Stimulated activated CD4-positive, alpha-beta T cell treated with anti-CD3 and anti-CD28 coated beads, Interleukin-4, amount 100 ng/mL, for 4 hours (primary cell): ENCODE results near the gene PRAC2.

Experiments
- DNase-seq, 2 experiments: peaks; one replicate each; pipeline ENCODE4 v3.0.0-alpha.2; 2020

PRAC2 gene

DNA sequence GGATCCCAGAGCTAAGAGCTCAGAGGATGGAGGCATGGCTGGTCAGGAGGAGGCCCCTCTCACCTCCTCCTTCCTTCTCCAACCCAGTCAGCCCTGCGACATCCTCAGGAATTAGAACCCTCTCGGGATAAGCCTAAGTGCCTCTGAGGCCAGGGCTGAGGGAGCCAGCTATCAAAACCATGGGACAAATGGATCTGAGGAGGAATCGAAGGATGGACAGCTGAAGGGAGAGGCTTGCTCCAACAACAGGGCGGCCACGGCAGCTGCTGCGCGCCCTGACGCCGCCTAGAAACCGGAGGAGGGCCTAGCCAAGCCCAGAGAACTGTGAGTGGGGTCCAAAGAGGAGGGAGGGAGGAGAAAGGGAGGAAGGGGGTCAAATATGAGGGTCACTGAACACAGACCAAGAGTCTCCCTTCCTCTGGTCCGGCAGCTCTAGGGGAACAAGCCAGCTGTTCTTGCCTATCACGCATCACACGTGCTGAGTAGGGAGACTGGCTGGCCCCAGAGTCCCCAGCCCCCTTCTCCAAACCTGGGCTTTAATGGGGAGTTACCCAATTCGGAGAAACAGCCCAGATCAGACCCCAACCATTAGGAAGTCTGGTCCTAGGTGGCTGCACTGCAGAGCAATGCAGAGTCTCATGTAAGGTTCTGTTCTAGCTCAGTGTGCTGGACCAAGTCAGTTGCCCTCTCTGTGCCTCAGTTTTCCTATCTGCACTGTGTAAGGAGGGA is 11.5 kb downstream of the PRAC2 start:
- DNase-seq = no peak

DNA sequence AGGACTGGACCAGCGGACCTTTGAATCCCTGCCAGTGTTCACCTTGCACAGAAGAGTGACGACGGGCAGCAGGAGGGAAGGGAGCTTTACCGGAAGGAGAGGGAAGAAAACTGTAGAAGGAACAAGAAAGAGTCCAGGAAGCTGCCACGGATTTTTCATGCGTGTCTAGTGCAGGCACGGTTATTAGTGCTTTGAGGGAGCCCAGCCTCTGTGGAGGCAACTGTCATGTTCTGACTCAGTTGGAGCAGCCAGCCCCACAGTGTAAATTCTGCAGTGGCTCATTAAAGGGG is 12.0 kb downstream of the PRAC2 start:
- DNase-seq = no peak

DNA sequence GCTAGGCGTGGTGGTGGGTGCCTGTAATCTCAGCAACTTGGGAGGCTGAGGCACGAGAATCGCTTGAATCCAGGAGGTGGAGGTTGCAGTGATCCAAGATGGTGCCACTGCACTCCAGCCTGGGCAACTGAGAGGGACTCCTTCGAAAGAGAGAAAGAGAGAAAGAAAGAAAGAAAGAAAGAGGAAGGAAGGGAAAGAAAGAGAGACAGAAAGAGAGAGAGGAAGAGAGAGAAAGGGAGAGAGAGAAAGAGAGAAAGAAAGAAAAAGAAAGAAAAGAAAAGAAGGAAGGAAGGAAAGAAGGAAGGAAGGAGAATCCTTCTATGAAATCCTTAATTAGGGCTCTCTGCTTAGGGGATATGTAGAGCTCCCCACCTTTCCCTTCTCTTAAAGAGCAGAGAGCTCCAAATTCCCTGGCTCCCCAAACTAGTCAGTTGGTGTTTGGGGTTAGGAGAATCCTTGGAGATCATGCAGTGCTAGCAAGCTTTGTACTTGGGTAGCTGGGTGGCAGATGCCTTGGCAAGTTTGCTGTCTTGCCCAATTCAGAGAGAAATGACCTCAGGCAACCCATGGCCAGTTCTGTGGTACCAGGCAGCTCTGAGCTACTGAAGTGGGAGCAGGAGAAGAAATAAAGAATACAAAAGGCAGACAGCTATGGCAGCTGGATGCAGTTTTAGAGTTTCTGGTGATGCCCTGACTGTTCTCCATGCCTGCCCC is 14.5 kb downstream of the PRAC2 start:
- no peak for DNase-seq

DNA sequence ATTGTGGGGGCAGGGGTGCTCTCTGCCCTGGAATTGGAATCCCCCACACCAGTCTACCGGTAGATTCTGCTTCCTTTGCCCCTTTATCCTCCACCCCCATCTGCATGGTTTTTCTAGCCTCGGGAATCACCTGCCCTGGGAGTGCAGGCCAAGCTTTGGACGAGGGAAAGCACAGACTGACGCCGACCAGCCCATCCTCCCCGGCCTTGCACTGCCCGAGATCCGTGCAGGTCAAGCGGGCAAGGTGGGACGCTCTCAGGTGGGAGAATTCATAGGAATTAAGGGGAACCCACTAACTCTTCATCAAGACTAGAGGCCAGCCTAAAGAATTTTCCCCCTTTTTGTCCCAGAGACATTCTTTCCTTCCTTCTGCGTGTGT is 15.4 kb downstream of the PRAC2 start:
- no peak for DNase-seq

DNA sequence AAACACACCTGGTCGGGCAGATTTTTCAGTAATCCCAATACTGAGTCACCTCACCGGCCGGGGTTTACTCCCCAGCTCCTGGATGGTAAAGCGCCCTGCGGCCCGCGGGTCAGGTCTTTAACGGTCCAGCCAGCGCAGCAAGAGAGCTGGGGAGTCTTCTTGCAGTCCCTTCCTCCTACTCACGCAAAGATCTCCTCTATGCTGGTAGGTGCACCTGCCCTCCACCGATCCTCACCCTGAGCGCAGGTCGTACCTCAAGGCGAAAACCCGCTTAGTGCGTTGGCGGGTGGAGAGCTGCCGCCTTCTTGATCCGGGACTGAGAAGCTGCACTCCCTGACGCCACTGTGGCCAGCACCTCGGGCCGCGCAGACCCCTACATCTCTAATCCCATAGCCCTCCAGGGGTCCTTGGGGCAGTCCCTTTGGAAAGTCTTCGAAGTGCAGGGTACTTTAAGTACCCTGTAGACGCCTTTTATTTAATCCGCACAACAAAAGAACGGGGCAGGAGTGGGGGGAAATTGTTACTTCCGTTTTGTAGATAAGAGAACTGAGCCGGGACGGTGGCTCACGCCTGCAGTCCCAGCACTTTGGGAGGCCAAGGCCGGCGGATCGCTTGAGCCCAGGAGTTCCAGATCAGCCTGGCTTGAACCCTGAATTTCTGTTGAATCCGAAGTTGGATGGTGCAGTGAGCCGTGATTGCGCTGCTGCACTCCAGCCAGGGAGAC is 16.0 kb downstream of the PRAC2 start:
- DNase-seq = no peak

DNA sequence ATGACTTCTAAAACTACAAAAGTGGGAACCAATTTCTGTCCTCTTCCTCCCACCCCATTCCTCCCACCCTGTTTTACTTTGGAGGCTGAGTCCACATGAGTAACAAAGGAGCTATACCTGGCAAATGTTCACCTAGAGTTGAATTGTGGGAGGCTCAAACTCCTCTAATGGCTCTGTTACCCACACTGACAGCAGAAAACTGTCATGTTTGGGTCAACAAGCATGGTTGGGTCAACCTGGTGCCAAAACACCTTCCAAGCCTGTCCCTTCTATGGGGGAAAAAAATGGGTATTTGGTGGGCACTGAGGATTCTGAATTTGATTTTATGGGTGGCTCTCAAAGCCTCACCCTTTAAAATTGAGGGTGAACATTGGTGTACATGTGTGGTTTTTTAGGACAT is 17.6 kb downstream of the PRAC2 start:
- no peak for DNase-seq

DNA sequence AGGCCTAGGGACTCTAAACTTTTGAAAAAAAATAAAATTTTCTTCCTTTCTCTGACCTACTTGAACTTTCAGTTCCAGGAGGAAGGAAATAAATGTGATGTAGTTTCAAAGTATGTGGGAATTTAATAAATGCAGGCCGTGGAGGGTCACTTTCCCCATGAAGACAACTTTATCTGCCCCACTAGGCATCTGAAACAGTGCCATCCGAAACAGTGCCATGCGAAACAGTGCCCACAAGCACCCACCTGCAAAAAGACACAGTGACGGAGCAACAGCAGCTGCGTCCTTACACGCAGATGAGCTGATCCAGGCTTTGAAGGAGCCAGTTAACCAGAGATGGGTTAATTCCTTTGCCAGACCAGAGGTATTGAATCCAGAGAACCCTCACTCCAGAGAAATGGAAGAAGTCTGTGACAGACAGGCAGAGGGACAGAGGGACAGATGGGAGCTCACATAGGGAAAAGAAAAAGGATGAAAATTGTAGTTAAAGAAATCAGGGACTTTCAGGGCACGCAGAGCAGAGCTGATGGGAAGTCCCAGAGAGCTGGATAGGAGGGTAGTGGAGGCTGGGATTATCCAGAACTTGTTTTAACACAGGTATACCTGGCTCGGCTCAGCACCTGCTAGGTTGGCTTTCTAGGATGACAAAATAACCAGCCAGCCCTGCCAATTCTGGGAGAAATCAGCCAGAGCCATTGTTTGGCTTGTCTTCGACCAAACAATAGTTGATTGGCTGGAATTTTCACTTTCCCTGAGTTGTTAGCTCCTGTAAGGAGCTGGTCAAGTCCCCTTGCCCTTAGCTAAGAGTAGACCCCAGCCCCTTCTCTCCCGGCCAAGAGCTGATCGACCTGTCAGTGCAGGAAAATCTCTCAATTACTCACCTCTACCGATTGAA is 22.6 kb downstream of the PRAC2 start:
- DNase-seq = no peak

DNA sequence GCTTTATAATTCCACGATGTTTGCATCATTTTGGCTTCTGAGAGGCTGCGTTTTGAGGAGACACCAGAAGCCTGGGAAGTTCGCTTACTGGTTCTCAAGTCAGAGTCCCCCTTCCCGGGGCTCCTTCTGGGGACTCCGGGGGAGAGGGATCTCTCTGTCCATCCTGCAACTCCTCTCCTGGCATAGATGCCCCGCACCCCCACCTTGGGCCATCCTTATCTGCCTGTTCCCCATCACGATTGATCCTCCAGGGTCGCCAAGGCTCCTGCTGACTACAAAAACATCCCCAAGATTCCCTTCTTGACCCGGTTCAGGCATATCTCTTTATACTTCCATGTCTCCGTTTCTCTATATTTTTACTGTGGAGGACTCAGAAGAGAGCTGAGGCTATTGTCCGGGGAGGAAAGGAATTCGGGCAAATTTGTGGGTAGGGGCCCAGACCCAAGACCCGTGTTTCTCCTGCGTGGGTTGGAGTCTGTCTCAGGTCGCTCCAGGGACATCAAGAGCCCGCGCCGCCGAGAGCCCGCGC is 24.0 kb downstream of the PRAC2 start:
- no peak for DNase-seq

DNA sequence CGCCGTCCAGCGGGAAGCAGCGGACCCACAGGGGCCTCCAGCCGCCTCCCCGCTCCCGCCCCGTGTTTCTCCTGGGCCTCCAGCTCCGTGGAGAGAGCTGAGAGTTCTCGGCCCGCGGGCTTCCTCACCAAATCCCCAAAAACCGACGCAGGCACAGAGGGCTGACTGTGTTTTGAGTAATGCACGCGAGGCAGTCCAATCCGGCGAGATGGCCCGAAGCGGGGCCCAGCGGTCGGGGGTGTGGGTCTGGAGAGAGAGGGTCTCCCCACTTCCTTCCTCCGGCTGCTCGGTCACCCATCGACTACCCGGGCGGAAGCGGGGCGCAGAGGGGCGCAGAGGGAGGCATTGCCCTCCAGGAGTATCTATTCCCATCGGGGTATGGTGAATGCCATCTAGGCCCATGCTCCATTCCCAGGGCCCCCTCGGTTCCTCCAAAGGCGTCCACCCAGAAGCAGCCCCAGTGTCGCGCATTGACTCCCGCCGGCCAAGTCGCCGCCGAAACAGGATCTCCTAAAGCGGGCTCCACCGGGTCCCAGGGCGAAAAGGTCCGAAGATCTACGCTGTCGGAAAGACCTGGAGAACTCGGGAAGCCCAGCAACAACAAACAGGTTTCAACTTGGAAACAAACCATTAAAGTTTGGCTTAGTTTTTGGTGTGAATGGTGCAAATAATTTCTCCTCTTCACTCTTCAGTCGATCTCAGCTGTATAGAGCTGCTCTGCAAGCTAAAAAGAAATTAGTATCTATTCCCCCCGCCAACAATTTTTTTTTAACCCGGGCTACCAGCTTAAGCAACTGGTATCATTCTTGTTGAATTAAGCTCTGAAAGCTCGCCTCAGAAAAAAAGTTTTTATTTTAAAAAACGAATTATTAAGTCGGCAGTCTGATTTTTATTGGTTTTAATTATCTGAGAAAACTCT is 24.7 kb downstream of the PRAC2 start:
- DNase-seq = no peak

DNA sequence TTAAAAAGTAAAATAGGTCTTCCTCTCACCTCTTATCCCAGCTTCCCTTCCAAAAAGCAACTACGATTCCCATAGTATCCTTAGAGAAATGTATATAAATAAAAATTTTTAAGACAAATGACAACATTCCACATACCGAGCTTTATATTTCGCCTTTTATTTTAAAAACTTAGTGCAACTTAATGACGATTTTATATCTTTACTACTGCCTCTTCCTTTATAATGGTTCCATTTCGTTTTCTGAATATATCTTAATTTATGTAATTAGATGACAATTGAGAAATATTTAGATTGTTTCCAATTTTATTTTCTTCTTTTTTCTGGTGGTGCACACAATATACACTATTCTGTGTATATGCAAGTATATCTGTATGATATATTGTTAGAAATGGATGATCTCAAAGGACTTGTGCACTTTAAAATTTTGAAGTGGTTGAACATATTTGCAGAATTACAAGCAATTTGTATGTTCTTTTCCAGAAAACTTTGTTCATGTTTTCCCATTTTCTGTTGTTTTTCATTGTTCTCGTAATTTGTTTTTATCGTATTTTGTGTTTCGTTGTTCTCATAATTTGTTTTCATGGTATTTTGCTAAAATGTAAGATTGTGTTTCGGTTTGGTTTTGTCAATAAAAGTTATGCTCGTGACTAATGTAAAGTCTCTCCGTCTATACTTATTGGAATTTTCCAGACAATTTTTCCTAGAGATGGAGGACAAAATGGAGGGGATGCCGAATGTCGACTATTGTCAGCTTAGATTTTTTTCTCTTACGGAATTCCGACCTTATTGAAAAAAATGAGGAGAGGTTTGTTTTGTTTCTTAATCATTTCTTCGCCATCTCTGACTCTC is 26.0 kb downstream of the PRAC2 start:
- no peak for DNase-seq

DNA sequence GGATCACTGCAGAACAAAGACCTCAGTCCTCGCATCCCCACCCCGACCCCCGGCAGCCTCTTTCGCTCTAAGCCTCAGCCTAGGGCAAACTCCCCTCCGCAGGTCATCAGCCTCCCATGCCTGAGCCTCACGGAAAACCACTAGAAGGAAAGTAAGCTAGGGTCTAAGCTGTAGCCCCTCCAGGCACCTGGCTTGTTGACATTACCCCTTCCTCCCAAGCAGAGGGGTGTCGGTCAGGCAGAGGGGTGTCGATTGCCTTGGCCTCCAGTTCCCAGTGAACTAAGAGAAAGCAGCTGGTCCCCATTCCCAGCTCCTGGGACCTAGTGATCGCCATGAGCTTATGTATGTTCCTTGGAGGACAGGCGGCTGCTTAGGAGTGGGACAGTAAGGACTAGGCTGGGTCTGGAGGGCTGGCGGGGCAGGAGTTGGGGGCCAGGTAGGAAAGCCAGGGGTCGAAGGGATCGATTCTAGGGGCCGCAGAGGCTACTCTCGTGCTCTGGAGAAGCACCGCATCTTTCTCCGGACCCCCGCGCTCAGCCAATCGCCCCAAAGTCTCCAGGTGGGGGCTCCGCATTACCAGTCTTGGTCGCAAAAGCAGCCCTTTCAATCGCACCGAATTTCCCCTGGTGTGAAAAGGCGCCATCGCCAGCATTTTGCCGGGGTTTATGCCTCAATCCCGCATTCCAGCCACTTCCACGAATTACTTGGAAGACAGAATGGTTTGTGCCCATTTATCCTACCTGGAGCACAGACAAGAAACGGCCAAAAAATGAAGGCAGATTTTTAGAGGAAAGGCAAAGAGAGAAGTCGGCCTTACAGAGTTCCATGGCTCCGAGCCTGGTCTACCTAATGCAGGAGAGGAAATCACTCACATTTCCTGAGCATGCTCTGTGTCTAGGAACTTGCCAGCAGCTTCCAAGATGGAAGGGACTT is 26.9 kb downstream of the PRAC2 start:
- no peak for DNase-seq

DNA sequence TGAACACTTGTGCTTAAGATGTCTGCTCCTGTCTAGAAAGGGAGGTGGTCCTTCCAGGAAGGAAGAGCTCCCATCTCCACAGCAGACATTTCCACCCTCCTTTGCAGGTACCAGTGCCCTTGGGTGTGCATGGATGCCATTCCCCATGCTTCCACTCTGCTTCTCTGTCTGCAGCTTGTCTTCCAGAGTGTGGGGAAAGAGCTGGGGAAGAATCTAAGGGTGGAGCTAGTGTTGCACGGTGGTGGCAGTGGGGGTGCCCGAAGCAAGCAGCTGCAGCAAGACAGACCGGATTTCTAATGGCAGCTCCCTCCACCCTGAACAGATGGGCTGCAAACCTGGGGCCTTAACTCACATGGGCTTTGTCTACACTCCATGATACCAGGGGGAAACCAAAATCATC is 28.2 kb downstream of the PRAC2 start:
- no peak for DNase-seq

DNA sequence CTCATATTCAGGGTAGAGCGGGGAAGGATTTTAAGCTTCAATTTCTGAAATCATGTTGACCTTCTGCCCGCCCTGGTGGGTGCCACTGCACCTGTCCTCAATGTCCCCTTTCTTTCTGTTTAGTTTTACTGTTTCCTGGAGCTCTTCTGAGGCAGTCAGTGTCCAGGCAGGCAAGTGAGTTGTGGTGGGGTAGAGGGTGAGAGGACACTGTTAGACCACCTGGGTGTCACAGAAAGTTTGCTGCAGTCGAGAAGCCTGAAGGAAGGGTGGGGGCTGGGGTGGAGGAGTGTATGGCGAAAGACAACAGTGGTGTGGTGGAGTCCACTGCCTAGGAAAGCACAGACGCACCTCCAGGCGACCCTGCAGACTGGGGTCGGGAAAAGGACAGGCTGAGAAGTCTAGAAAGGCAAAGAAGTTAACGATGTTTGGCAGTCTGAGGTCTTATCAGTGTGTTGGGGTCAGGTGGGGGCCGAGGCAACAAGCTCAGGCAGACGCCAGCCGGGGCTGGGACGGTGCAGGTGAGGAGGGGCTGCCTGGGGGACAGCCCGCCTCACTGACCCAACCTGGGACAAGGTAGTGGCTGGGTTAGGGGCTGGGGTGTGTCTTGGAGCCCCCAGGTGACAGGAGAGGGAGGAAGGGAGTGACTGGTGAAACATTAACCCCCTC is 28.9 kb downstream of the PRAC2 start:
- no peak for DNase-seq

DNA sequence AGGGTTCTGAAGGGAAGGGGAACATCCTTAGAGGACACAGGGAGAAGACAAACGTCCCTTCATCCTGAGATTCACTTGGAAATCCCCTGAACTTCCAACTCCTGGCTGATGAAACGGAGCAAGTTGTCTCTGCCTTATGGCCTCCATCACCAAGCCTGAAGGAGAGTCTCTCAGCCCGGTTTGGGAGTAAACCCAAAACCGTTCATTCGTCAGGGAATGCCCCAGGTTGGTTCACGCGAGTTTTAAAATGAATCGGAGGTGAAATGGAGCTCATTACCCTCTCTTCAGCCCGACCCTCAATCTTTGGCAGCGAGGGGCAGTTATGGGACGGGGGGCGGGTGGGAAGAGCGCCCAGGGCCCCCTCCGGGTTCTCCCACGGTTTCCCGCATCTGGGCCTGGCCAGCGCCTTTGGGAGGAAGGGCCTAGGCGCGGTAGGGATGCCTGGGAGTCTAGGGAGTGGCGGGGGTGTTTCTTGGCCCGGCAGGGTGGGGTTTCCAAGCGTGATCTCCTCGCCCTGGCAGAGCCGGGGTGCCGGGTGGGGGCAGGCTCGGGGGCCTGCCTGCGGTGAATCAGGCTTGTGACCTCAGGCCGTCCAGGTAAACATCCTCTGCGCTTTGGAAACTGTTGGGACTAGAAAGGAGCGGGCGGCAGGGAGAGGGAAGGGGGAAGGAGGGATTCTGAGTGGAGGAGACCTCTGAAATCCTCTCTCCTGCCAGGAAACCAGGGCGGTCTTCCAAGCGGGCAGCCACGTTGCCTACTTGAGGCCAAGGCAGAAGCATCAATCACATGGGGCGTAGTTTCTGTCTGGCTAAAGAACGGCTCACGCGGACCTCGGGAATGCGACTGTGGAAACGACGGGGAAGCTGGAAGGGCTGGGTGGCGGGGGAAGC is 29.7 kb downstream of the PRAC2 start:
- no peak for DNase-seq

DNA sequence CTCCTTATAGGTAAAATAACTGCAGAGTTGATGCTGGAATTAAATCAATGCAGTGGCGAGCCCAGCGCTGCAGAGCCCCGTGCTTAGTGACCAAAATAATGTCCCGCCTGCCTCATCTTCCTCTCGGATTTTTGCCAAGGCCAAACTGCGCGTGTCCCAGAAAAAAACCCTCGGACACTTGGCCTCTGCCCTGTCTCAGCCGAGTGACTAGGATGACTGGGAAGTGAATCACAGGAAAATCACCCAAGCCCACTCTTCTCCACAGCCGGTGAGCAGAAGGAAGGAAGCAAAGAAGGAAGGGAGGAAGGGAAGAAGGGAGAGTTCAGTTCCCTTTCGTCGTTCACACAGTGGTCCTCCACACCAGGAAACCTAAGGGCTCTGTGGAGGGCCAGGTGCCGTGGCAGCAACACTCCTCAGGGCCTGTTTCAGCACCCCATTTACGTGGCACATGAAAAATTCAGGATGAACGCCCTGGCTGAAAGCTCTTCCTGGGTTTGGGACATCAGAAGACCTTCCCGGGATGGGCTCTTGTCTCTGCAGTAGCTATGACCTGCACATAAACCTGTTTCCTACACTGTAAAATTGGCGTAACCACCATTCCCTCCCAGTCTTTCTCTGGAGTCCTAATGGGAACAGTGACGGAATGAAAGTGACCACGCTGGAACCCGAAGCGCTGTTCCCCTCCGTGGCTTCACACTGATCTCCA is 31.0 kb downstream of the PRAC2 start:
- DNase-seq = no peak

DNA sequence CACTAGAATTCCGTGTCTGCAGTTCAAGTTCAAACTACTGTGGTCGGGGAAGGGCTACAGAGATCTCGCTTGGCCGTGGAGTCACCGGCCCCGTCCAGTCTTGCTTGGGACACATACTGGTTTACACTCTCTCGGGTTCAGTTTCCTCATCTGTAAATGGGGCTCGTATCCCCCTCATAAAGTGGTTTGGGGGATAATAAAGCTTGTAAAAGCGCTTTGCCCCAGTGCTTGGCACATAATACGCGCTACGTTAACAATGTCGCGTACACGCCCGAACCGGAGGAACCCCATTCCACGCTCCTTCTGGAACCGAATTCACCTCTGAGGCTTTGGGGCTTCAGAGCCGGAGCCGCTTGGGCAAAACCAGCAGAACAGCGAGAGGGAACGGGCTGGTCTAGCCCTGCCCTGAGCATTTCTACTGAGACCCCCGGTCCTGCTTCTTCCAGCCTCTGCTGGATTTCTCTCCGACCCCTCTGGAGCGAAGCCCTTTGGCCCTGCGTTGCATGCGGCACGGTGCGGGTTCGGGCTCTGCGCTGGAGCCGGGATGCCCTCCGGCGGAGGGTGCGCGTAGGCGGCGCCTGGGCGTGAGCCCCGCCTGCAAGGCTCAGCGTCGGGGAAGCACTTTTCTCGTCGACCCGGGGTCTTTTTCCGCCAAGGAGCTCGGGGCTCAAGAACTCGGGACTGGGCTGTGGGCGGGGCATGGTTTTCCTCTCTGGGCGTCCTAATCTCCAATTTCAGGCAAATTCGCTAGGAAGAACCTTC is 31.7 kb downstream of the PRAC2 start:
- DNase-seq = no peak

DNA sequence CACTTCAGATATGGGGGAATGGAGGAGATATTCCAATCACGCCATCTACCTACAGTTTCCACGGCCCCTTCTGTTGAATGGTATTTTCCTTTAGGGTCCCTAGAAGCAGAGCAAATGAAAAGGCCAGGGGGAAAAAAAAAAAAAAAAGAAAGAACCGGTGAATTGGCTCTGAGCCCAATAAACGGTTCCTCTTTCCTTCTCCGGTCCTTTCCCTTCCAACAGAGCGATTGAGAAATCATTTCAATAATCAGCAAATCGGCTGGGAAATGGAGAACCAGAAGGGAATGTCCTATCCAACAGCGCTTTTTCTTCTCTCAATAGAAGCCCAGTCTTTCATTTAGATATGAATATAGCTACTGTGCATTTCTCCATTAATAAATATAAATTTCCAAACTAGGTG is 32.4 kb downstream of the PRAC2 start:
- DNase-seq = no peak
